HL-60 (cell line): ENCODE results near the gene NXF3.

Experiments used
- GABPA ChIP-seq: IDR thresholded peaks from 2 replicates; pipeline ENCODE4 v1.6.1; 2012; ENCODE audit warnings: low read depth
- POLR2AphosphoS5 ChIP-seq: IDR thresholded peaks from 2 replicates; pipeline ENCODE4 v1.6.1; 2012; ENCODE audit warnings: low read depth
- TF ChIP-seq, protein P1 (sequence below): IDR thresholded peaks from one replicate; pipeline ENCODE4 v1.5.1; 2011; ENCODE audit warnings: low read length, control low read depth, inconsistent platforms; ENCODE audit not compliant: insufficient read depth
- TF ChIP-seq, protein P2 (sequence below): IDR thresholded peaks from 2 replicates; pipeline ENCODE4 v1.6.1; 2012; ENCODE audit warnings: low read depth; ENCODE audit not compliant: insufficient replicate concordance

DNA sequence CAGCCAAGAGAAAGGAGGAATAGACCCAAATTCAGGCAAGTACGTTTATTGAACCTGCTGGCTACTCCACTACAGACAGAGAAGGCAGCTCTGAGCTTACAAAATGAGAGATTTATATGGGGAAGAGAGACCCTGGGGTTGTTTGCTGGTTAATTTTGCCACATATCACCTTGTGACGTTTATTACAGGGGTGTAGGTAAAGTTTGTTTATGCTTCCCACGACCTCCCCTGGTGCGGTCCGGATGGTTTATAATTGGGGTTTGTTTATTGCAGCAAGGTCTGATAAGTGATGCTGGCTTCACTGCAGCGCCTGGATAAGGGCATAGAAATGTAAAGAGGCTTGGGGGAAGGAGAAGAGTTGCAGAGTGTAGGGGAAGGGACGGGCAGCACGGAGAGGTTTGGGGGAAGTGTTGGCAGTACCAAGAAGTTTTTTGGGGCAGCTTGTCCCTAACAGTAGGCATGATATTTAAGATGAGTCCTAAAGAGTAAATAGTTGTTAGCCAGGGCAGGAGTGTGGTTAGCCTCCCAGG is 41.6 kb downstream of the NXF3 start:
- TF ChIP-seq, protein P1, sequence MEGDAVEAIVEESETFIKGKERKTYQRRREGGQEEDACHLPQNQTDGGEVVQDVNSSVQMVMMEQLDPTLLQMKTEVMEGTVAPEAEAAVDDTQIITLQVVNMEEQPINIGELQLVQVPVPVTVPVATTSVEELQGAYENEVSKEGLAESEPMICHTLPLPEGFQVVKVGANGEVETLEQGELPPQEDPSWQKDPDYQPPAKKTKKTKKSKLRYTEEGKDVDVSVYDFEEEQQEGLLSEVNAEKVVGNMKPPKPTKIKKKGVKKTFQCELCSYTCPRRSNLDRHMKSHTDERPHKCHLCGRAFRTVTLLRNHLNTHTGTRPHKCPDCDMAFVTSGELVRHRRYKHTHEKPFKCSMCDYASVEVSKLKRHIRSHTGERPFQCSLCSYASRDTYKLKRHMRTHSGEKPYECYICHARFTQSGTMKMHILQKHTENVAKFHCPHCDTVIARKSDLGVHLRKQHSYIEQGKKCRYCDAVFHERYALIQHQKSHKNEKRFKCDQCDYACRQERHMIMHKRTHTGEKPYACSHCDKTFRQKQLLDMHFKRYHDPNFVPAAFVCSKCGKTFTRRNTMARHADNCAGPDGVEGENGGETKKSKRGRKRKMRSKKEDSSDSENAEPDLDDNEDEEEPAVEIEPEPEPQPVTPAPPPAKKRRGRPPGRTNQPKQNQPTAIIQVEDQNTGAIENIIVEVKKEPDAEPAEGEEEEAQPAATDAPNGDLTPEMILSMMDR, result no peak
- TF ChIP-seq, protein P2, sequence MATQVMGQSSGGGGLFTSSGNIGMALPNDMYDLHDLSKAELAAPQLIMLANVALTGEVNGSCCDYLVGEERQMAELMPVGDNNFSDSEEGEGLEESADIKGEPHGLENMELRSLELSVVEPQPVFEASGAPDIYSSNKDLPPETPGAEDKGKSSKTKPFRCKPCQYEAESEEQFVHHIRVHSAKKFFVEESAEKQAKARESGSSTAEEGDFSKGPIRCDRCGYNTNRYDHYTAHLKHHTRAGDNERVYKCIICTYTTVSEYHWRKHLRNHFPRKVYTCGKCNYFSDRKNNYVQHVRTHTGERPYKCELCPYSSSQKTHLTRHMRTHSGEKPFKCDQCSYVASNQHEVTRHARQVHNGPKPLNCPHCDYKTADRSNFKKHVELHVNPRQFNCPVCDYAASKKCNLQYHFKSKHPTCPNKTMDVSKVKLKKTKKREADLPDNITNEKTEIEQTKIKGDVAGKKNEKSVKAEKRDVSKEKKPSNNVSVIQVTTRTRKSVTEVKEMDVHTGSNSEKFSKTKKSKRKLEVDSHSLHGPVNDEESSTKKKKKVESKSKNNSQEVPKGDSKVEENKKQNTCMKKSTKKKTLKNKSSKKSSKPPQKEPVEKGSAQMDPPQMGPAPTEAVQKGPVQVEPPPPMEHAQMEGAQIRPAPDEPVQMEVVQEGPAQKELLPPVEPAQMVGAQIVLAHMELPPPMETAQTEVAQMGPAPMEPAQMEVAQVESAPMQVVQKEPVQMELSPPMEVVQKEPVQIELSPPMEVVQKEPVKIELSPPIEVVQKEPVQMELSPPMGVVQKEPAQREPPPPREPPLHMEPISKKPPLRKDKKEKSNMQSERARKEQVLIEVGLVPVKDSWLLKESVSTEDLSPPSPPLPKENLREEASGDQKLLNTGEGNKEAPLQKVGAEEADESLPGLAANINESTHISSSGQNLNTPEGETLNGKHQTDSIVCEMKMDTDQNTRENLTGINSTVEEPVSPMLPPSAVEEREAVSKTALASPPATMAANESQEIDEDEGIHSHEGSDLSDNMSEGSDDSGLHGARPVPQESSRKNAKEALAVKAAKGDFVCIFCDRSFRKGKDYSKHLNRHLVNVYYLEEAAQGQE, result no peak
- TF ChIP-seq POLR2AphosphoS5 (no peak), GABPA (no peak)
